ENCODE measurements around the gene YEATS2.
"Not testable (repeated sequence)": the region's sequence is repeated elsewhere in the genome, so short reads cannot be mapped to it uniquely, and the experiment has no call there.

YEATS2 gene

DNA sequence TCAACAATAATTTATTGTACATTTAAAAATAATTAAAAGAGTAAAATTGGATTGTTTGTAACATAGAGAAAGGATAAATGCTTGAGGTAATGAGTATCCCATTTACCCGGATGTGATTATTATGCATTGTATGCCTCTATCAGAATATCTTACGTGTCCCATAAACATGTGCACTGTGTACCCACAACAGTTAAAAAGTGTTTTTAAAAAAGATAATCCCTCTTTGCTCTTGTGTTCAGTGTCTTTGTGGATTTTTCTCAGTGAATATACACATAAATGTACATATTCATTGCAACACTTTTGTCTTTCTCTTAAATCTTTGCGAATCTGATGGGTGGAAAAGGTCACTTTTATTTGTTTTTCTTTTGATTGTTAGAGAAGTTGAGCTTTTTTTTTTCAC is 20.4 kb downstream of the YEATS2 start:
- no peak for DNase-seq

DNA sequence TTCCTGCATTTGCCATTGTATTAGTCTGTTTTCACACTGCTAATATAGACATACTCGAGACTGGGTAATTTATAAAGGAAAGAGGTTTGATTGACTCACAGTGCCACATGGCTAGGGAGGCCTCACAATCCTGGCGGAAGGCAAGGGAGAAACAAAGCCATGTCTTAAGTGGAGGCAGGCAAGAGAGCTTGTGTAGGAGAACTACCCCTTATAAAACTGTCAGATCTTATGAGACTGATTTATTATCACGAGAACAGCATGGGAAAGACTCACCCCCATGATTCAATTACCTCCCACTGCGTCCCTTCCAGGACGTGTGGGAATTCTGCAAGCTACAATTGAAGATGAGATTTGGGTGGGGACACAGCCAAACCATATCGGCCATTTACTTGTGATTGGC is 27.8 kb downstream of the YEATS2 start:
- DNase-seq = no peak

DNA sequence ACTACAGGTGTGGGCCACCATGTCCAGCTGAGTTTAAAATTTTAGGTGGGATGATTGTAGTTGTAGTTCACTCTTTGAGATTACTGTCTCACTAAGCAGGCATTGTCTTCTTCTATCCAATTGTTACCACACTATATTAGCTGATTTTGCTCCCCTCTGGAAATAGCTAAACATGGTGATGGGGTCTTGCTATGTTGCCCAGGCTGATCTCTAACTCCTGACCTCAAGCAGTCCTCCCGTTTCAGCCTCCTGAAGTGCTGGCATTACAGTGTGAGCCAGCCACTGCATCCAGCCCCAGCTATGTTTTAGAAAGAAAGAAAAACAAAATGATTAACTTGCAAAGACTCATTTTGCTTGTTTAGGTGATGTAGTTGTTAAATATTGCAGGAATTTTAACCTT is 30.6 kb downstream of the YEATS2 start:
- no peak for DNase-seq

DNA sequence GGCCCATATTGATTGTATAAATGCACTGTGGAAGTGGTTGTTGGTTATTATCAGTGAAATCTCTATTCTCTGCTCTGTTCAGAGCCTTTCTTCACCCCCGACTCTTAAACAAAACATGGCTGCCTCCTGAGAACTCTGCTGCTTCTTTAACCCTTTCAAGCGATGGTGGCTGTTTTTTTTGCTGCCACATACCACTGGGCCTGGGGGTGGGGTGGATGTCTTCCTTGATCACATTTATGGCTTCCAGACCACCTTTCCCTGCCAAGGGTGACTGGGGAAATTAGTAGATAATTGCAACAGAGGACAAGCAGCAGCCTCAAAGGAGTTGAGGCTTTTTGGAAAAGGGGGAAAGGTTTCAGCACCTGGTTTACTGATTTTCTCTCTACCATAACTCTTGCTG is 32.8 kb downstream of the YEATS2 start:
- DNase-seq = no peak

DNA sequence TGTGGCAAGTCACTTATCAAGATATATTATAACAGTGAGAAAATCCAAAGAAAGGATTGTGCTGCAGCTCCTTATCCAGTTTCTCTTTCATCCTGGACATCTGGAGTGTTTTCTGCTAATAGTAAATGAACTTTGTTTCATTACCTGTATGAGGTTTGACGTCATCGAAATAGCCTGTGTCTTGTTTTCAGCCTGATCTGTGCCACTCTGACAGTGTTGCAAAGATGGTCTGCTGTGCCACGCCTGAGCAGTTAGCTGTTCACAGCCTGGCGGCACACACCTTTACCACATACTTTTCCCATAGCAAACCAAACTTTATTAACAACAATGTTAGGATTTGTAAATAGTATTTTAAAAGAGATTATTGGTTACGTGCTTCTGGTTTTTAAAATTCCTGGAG is 34.0 kb downstream of the YEATS2 start:
- no peak for DNase-seq

DNA sequence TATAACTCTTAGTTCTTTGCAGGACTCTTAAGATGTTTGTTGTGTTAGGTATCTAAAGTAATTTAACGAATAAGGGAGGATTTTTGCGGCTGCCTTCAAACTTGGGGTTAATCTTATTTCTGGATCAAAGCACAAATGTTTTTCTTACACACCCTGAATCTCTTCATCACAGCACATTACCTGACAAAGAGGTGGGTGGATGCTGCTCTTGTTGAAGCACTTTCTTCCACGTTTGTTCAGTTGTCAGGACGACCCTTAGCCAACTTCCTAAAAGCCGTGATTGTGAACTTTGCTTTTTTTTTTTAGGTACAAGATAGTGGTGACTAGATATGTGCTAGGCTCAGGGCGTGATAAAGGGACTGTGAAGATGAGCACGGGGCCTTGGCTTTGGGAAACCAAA is 36.0 kb downstream of the YEATS2 start:
- DNase-seq = no peak

DNA sequence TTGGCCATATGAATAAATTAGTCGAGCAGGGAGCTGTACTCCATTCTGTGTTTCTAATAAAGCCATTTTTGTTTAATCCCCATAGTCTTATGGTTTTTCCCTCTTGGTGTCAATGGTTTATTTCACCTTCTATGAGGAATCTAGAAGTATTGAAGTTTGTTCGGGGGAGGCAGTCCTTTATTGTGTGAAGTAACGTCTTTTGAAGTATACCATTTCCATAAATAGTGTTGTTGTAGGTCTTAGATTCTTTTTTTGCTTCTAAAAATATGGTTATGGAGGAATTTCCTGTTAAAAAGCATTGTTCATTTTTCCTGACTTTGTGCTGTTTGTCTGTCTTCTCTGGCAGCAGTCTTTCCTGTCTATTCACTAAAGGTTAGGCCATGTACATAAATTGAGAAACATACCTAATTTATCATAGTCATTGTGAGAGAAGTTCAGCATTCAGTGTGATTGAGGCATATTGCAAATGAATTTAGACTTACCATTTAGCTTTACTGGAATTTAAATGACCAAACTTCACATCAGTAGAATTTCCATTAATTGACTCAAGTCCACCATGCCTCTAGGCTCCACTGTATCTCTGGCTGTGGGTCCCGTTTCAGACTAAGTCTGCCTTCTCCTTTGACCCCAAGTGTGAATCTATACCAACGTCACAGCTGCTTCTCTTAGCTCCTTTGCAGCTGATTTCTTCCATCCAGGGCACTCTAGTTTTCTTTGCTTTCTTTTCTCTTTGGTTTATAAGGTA is 37.3 kb downstream of the YEATS2 start:
- no peak for DNase-seq

DNA sequence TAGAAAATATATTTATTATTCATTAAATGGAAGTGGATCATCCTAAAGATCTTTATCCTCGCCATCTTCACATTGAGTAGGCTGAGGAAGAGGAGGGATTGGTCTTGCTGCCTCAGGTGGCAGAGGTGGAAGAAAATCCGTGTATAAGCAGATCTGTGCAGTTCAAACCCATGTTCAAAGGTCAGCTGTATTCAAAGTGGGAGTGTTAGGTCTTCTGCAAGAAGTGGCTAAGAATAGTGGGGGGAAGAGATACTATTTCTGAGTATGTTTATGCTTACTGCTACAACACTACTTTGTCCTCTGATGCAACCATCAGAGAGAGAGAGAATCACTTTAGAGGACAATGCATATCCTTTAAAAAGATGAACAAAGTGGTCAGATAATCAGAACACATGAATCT is 39.5 kb downstream of the YEATS2 start:
- DNase-seq = no peak

DNA sequence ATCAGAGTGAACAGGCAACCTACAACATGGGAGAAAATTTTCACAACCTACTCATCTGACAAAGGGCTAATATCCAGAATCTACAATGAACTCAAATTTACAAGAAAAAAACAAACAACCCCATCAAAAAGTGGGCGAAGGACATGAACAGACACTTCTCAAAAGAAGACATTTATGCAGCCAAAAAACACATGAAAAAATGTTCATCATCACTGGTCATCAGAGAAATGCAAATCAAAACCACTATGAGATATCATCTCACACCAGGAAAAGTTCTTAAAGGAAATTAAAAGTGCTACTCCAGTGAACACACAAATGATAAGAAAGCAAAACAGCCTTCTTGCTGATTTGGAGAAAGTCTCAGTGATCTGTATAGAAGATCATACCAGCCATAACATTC is 42.6 kb downstream of the YEATS2 start:
- not testable (repeated sequence) for DNase-seq

DNA sequence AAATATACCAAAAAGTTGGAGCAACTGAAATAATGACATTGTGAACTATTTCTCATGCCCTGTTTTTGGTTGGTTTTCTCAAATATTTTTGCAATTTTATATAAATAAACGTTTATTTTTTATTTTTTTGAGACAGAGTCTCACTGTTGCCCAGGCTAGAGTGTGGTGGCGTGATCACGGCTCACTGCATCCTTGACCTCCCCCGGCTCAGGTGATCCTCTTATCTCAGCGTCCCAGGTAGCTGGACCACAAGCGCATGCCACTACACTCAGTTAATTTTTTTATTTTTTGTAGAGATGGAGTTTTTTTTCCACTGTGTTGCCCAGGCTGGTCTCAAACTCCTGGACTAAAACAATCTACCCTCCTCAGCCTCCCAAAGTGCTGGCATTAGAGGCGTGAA is 45.6 kb downstream of the YEATS2 start:
- DNase-seq = no peak

DNA sequence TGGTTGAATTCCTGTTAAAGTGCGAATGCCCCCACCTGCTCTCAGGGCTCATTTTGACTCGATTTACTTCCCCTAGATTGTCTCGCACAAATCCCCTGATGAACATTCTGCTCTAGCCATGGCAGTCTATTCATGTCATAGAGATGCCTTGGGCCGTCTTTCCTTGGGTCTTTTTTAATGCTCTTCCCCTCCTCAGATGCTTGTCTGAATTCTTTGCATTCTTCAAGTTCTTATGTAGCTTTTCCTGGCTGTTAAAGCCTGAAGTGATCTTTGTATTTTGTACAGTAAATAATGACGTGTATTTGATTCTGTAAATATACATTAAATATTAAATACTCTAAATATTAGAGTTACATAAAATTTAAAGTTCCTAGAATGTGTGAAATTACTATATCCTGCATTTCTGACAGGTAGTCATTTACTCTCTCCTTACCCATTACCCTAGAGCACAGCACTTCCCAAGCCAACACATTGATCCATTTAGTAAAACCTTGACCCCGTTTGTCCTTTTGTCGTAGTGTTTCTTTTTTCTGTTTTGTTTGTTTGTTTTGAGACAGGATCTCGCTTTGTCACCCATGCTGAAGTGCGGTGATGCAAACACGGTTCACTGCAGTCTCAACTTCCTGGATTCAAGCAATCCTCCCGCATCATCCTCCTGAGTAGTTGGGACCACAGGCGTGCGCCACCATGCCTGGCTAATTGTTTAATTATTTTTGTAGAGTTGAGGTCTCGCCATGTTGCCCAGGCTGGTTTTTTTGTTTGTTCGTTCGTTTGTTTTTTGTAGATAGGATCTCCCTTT is 47.9 kb downstream of the YEATS2 start:
- DNase-seq = no peak

DNA sequence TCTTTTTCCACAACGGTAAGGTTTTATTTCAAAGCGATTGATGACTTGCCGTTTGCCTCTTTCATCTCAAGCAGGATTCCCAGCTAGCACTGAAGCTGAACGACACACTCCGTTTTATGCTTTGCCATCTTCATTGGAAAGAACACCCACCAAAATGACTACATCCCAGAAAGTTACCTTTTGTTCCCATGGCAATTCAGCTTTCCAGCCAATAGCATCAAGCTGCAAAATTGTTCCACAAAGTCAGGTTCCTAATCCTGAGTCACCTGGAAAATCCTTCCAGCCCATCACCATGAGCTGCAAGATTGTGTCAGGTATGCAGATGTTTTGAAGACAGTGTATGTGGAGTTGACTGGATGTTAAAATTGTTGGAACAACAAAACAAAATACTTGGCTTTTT is 56.5 kb downstream of the YEATS2 start:
- DNase-seq = no peak

DNA sequence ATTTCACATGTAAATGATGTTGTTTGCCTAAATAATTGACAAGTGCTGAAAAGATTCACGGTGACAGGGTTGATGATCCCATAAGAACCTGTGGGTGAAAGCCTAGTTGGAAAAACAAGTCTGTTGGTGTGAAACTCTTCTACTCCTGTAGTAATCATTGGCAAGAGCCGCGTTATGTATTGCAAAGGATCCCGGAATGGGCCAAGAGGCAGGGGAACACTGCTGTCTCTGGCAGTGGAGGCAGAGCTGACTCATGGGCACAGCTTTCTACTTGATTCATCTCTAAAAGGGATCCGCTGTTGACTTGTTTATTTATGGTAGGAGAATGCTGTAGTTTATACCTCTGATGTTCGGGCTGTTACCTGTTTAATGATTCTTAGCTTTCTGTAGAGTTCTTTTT is 64.7 kb downstream of the YEATS2 start:
- no peak for DNase-seq

DNA sequence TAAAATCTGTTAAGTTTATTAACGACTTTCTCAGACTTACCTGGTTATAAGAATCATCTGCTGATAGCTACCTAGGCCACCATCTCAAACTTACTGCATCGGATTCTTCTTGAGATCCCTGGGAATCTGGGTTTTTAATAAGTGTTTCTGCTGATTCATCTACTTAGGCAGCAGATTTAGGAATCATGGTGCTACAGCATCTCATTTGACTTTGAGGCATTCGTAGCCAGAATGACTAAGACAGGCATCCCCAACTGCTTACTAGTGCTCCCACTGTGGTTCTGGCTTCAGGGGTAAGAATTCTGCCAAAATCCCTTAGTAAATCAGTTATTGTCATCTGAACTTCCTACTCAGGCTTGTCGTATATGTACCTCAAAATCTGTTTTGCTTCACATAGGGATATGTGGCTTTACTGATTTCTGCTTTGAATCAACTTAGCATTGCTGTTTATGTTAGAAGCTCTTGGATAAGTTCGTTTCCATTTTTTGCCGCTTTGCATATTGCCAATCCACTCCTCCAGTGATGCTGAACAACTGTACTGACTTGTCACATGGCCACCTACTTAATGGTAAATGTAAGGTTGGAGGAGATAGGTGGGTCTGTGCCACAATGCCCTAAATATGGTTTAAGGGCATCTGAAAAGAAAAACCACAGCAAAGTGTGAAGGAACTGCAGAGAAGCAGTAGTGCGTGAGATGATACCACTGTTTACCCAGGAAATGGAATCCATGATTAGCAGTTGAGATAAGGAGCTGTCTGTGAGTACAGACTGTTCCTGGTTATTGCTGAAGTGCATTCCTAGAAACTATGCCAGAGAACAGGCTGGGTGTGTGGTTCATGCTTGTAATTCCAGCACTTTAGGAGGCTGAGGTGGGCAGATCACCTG is 67.5 kb downstream of the YEATS2 start:
- DNase-seq = no peak

DNA sequence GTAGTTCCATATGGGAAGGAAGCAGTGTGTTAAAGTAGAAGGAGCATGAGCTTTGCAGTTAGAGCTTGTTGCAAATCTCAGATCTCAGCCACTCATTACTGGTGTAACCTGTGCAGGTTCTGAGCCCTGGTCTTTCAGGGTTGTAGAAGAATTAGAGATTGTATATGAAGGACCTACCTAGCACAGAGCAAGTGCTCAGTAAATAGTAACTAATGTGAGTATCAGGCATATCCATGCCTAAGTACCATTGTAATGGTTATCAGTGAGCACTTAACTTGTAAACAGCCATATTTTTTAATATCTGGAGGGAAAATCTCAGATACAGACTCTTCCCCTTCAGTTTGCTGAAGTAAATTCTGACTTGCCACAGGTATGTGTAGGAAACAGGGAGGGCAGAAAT is 68.5 kb downstream of the YEATS2 start:
- DNase-seq = no peak

DNA sequence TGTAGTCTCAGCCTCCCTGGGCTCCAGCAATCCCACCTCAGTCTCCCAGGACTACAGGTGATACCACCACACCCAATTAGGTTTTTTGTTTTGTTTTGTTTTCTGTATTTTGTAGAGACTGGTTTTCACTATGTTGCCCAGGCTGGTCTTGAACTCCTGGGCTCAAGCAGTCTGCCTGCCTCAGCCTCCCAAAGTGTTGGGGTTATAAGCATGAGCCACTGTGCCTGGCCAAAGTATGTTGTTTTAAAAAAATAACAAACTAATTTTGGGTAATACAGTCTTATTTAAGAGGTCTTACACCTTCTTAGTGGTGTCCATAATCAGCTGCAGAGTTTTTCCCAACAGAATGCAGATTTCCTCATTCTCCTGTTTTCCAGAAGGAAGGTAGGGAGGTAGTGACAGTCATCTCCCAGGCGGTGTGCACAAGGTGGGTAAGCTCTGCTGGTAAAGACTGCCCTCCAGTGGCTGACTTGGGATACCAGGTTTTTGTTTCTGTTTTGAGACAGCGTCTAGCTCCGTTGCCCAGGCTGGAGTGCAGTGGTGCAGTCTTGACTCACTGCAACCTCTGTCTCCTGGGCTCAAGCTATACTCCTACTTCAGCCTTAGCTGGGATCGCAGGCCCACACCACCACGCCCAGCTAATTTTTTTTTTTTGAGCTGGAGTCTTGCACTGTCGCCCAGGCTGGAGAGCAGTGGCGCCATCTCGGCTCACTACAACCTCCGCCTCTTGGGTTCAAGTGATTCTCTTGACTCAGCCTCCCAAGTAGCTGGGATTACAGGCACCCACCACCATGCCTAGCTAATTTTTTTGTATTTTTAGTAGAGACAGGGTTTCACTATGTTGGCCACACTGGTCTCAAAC is 69.4 kb downstream of the YEATS2 start:
- peak; percentile 68 to 73 for DNase-seq

DNA sequence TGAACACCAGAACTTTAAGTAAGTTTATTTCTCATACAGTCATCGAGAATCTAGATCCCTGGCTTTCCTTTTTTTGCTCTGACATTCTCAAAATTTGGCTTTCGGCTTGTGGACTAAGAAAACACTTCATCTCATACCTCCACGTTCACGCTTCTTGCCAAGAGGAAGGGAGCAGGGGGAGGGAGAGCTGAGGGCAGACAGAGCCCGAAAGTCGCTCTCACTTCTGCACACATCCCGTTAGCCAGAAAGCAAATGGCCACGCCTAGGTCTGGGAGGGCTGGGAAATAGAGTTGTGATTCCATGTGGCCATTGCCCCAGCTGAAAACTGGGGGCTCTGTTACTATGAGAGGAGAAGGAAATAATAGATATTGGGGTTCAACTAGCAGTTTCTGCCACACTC is 70.5 kb downstream of the YEATS2 start:
- no peak for DNase-seq

DNA sequence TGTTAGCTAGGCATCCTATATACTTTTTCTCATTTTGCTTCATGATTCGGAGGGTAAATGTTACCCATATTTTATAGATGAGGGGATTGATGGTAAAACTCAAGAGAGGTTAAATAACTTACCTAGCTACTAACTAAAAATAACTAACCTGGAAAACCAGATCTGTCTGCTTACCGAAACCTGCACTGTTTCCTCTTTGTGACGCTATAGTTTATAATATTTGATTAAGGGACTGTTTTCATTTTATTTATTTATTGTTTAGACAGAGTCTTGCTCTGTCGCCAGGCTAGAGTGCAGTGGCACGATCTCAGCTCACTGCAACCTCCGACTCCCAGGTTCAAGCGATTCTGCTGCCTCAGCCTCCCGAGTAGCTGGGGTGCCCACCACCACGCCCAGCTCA is 71.9 kb downstream of the YEATS2 start:
- DNase-seq = no peak

DNA sequence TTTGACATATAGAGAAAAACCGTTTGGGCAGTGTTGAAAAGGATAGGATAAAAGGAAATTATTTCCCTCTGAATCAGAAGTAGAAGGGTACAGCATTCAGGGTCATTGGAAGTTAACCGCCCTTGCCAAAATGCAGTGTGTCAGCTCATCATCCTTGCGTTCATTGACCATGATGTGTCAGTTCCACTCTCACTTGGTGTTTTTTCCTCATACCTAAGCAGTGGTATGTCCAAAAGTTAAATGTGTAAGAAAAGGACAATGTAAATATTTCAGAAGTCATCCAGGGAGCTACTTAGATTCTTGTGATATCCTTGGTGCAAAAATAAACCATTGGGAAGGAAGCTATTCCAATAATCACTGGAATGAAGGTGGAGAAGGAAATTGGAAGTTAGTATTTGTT is 77.0 kb downstream of the YEATS2 start:
- DNase-seq = no peak

DNA sequence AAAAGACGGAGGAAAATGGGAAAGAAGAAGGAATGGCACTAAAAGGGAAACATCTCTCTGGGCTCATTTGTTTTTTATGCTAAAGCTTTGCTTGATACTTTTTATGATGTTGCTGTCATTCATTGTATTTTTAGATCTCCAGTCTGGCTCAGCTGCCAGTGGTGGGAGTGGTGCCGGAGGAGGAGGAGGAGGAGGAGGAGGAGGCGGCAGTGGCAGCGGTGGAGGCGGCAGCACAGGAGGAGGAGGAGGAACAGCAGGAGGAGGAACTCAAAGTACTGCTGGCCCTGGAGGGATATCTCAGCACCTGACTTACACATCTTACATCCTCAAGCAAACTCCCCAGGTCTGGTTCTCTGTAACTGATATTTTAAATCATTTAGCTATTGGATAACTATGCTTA is 78.2 kb downstream of the YEATS2 start:
- no peak for DNase-seq

DNA sequence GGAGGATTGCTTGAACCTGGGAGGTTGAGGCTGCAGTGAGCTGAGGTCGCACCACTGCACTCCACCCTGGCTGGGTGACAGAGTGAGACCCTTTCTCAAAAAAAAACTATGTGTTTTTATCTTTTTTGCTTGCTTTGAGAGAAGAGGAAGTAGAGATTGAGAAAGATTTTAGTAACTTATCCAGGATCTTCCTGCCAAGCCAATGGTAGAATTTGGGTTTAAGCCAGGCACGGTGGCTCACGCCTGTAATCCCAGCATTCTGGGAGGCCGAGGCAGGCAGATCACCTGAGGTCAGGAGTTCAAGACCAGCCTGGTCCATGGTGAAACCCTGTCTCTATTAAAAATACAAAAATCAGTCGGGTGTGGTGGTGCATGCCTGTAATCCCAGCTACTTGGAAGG is 78.9 kb downstream of the YEATS2 start:
- not testable (repeated sequence) for DNase-seq

DNA sequence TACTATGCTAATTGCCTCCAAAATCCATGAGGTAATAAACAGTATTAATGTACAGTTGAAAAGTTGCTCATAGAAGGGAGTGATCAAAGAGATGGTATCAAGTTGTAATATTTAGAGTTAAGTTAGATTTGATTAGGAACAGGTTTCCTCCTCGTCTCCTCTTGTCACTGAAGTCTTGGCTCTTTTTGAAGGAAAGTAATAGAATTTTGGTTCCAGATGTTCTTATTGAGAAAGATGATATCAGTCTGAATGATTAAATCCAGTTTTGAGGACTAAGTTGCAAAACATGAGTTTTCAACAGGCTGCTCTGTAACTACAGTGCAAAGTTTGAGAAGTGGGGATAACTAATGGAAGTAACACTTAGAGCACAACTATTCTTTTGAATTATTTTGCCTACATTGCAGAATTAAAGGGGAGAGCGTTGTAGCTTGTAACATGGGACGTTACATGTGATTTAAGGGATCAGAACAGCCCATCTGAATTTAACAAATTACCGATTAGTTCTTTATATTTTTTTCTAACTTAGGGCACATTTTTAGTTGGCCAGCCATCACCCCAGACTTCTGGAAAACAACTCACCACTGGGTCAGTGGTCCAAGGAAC is 79.5 kb downstream of the YEATS2 start:
- DNase-seq = no peak
